GM23338 (cell line): ENCODE data around the gene GTSE1. TPM values are rescaled to one million over a fixed set of nuclear protein-coding genes. Genes with fewer than 3 reads are reported as not detected.

Experiments used
- ATAC-seq: fragments of 200-7000 bp; cut with Tn5 transposase; 3 replicates; pipeline ENCODE4 v1.9.1; 2020
- DNase-seq: peaks from one replicate; pipeline ENCODE4 v3.0.0-alpha.2; 2015; ENCODE audit warnings: low spot score
- H2AFZ ChIP-seq: fragments of 200-600 bp; sonication (generic); 2 replicates; pipeline ENCODE4 v1.8.0; 2016; ENCODE audit warnings: antibody characterized with exemption, mild to moderate bottlenecking, moderate library complexity
- H3F3A ChIP-seq: fragments of 200-600 bp; sonication (generic); replicated peaks from 2 replicates; pipeline ENCODE4 v1.8.0; 2017; ENCODE audit warnings: antibody characterized with exemption, mixed run types, low read depth
- H3K27ac ChIP-seq: fragments of 200-600 bp; sonication (generic); 2 replicates; pipeline ENCODE4 v1.6.1; 2016; ENCODE audit warnings: low read depth
- H3K27me3 ChIP-seq: fragments of 200-600 bp; sonication (generic); 2 replicates; pipeline ENCODE4 v1.8.0; 2016; ENCODE audit warnings: mild to moderate bottlenecking, mixed run types, moderate library complexity; ENCODE audit not compliant: insufficient read depth
- H3K36me3 ChIP-seq: fragments of 200-600 bp; sonication (generic); 2 replicates; pipeline ENCODE4 v1.8.0; 2016; ENCODE audit warnings: mild to moderate bottlenecking; ENCODE audit not compliant: insufficient read depth
- H3K4me1 ChIP-seq: fragments of 200-600 bp; sonication (generic); 2 replicates; pipeline ENCODE4 v1.8.0; 2016; ENCODE audit warnings: mild to moderate bottlenecking, moderate library complexity; ENCODE audit not compliant: insufficient read depth
- H3K4me2 ChIP-seq: fragments of 200-600 bp; sonication (generic); 2 replicates; pipeline ENCODE4 v1.7.1; 2017; ENCODE audit warnings: mixed run types
- H3K4me3 ChIP-seq: fragments of 200-600 bp; sonication (generic); 2 replicates; pipeline ENCODE4 v1.6.1; 2016; ENCODE audit warnings: mixed run types
- H3K79me2 ChIP-seq: fragments of 200-600 bp; sonication (generic); replicated peaks from 2 replicates; pipeline ENCODE4 v1.8.0; 2017; ENCODE audit warnings: mild to moderate bottlenecking; ENCODE audit not compliant: insufficient read depth
- H3K9me2 ChIP-seq: fragments of 200-600 bp; sonication (generic); 2 replicates; pipeline ENCODE4 v1.8.0; 2017; ENCODE audit not compliant: insufficient read depth
- H4K20me1 ChIP-seq: fragments of 200-600 bp; sonication (generic); replicated peaks from 2 replicates; pipeline ENCODE4 v1.8.0; 2017; ENCODE audit warnings: mild to moderate bottlenecking; ENCODE audit not compliant: insufficient read depth
- H3K27ac Mint-ChIP-seq: 2 replicates; pipeline ENCODE4 v1.8.0; 2020; ENCODE audit warnings: inconsistent platforms, mild to moderate bottlenecking, moderate library complexity, mixed read lengths
- H3K27me3 Mint-ChIP-seq: 3 replicates; pipeline ENCODE4 v1.8.0; 2022; ENCODE audit warnings: low read depth, mild to moderate bottlenecking, moderate library complexity, mixed read lengths, inconsistent platforms; ENCODE audit not compliant: insufficient read depth, poor library complexity
- H3K36me3 Mint-ChIP-seq: 3 replicates; pipeline ENCODE4 v1.8.0; 2021; ENCODE audit warnings: low read depth, mild to moderate bottlenecking, inconsistent platforms, moderate library complexity, mixed read lengths
- H3K4me1 Mint-ChIP-seq: 3 replicates; pipeline ENCODE4 v1.8.0; 2020; ENCODE audit warnings: mild to moderate bottlenecking, inconsistent platforms, mixed read lengths
- H3K4me3 Mint-ChIP-seq: 3 replicates; pipeline ENCODE4 v1.8.0; 2021; ENCODE audit warnings: moderate library complexity, mild to moderate bottlenecking, inconsistent platforms, mixed read lengths
- H3K9me3 Mint-ChIP-seq: 3 replicates; pipeline ENCODE4 v1.8.0; 2020; ENCODE audit warnings: moderate library complexity, mild to moderate bottlenecking, inconsistent platforms, mixed read lengths
- CREB1 ChIP-seq: fragments of 250-450 bp; sonication (Bioruptor Pico); IDR thresholded peaks from 2 replicates; pipeline ENCODE4 v1.5.0; 2020; ENCODE audit warnings: low read depth, mild to moderate bottlenecking, moderate library complexity
- CTCF ChIP-seq, 2 experiments: fragments of 200-600 bp in 1 of 2; sonication (generic) in 1 of 2; conservative IDR thresholded peaks; 2 replicates each; pipeline versions ENCODE4 v1.5.1 to v1.6.1; 2016 to 2017; ENCODE audit warnings: antibody characterized with exemption in 2 of 2, low read depth in 2 of 2, mild to moderate bottlenecking in 2 of 2, moderate library complexity in 1 of 2
- ETS1 ChIP-seq: IDR thresholded peaks from 2 replicates; pipeline ENCODE4 v1.6.1; 2016; ENCODE audit warnings: antibody characterized with exemption
- JUNB ChIP-seq: IDR thresholded peaks from one replicate; pipeline ENCODE4 v1.6.1; 2016; ENCODE audit warnings: antibody characterized with exemption; ENCODE audit not compliant: unreplicated experiment
- POLR2AphosphoS5 ChIP-seq: IDR thresholded peaks from 2 replicates; pipeline ENCODE4 v1.6.1; 2016; ENCODE audit warnings: antibody characterized with exemption, low read depth
- STAT1 ChIP-seq: IDR thresholded peaks from one replicate; pipeline ENCODE4 v1.6.1; 2016; ENCODE audit warnings: antibody characterized with exemption; ENCODE audit not compliant: unreplicated experiment
- ZNF114 ChIP-seq: fragments of 250-450 bp; sonication (Bioruptor Pico); IDR thresholded peaks from 2 replicates; pipeline ENCODE4 v1.5.0; 2020; ENCODE audit warnings: mild to moderate bottlenecking, moderate library complexity
- ZNF331 ChIP-seq: fragments of 250-450 bp; sonication (Bioruptor Pico); IDR thresholded peaks from 2 replicates; pipeline ENCODE4 v1.5.0; 2020; ENCODE audit warnings: low read depth, mild to moderate bottlenecking, moderate library complexity
- ZNF462 ChIP-seq: fragments of 250-450 bp; sonication (Bioruptor Pico); IDR thresholded peaks from 2 replicates; pipeline ENCODE4 v1.5.0; 2020; ENCODE audit warnings: mild to moderate bottlenecking, moderate library complexity
- polyA plus RNA-seq: library from polyadenylated mRNA; unstranded; fragments of >200 nt; fragmentation: Nextera tagmentation; extraction: Ambion mirVana; gene quantifications from 2 replicates; pipeline ENCODE4 v1.2.1, GENCODE V29; 2016
- total RNA-seq: library from RNA; depleted of rRNA; stranded (reverse); fragments of >200 nt; shearing (Covaris generic); gene quantifications from 2 replicates; pipeline ENCODE4 v1.2.3, GENCODE V29; 2014
- TF ChIP-seq, protein P1 (sequence below): IDR thresholded peaks from one replicate; pipeline ENCODE4 v1.6.1; 2018; ENCODE audit warnings: antibody characterized with exemption; ENCODE audit not compliant: unreplicated experiment

The GTSE1 gene
- total and polyA plus RNA-seq, 2 experiments from 2014 or later: 26.3 to 28.6 TPM

- H3K4me1 Mint-ChIP-seq: peaks cover 11% of the 10 kb centered on the region
- ATAC-seq: no peak
- H3K4me1 ChIP-seq: peaks cover 4% of the 10 kb centered on the region
- DNase-seq: no peak
- H3K4me3 Mint-ChIP-seq: no peak overlapping the region
- H3K9me2 ChIP-seq: no peaks in the 10 kb centered on the region
- TF ChIP-seq JUNB: no peak
- TF ChIP-seq ETS1: no peak
- TF ChIP-seq CREB1 (CRISPR knock-in tag): no peak
- no peak for TF ChIP-seq POLR2AphosphoS5
- TF ChIP-seq ZNF331 (CRISPR knock-in tag): no peak
- TF ChIP-seq CTCF (conservative IDR thresholded peaks at IDR 0.05; ENCODE audit: low read depth in 2 of 2): no peak
- TF ChIP-seq ZNF114 (CRISPR knock-in tag): no peak
- TF ChIP-seq, protein P1, sequence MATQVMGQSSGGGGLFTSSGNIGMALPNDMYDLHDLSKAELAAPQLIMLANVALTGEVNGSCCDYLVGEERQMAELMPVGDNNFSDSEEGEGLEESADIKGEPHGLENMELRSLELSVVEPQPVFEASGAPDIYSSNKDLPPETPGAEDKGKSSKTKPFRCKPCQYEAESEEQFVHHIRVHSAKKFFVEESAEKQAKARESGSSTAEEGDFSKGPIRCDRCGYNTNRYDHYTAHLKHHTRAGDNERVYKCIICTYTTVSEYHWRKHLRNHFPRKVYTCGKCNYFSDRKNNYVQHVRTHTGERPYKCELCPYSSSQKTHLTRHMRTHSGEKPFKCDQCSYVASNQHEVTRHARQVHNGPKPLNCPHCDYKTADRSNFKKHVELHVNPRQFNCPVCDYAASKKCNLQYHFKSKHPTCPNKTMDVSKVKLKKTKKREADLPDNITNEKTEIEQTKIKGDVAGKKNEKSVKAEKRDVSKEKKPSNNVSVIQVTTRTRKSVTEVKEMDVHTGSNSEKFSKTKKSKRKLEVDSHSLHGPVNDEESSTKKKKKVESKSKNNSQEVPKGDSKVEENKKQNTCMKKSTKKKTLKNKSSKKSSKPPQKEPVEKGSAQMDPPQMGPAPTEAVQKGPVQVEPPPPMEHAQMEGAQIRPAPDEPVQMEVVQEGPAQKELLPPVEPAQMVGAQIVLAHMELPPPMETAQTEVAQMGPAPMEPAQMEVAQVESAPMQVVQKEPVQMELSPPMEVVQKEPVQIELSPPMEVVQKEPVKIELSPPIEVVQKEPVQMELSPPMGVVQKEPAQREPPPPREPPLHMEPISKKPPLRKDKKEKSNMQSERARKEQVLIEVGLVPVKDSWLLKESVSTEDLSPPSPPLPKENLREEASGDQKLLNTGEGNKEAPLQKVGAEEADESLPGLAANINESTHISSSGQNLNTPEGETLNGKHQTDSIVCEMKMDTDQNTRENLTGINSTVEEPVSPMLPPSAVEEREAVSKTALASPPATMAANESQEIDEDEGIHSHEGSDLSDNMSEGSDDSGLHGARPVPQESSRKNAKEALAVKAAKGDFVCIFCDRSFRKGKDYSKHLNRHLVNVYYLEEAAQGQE: no peak
- no peak for TF ChIP-seq STAT1
- peaks cover 7% of the 10 kb centered on the region for H3K27me3 Mint-ChIP-seq
- no peak overlapping the region for H2AFZ ChIP-seq
- no peak overlapping the region for H3K4me2 ChIP-seq
- H3K27ac ChIP-seq: no peak overlapping the region
- H3K79me2 ChIP-seq: peaks cover 49% of the 10 kb centered on the region
- H3F3A ChIP-seq: no peaks in the 10 kb centered on the region
- no peaks in the 10 kb centered on the region for H3K27me3 ChIP-seq
- peaks cover 31% of the 10 kb centered on the region for H4K20me1 ChIP-seq
- no peak overlapping the region for H3K4me3 ChIP-seq
- no peaks in the 10 kb centered on the region for H3K9me3 Mint-ChIP-seq
- H3K36me3 Mint-ChIP-seq: peaks cover 77% of the 10 kb centered on the region
- H3K36me3 ChIP-seq: peaks cover 36% of the 10 kb centered on the region
- H3K27ac Mint-ChIP-seq: no peak overlapping the region
These were observed 43.3 kb downstream of the GTSE1 start for GRCh38 chr22:46339956-46340355.

- no peaks in the 10 kb centered on the region for H3K9me2 ChIP-seq
- ATAC-seq (no peak), DNase-seq (no peak)
- peaks cover 4% of the 10 kb centered on the region; the same call in 1 of the 2 replicates for H3K4me1 ChIP-seq
- no peak overlapping the region for H3K27ac ChIP-seq
- Mint-ChIP-seq H3K4me1 (peaks cover 9% of the 10 kb centered on the region), H3K36me3 (peaks cover 81% of the 10 kb centered on the region), H3K27me3 (peaks cover 5% of the 10 kb centered on the region), H3K4me3 (no peak overlapping the region), H3K27ac (no peak overlapping the region), H3K9me3 (no peaks in the 10 kb centered on the region)
- H2AFZ ChIP-seq: no peak overlapping the region
- no peak overlapping the region for H3K4me3 ChIP-seq
- H4K20me1 ChIP-seq: peaks cover 31% of the 10 kb centered on the region
- peaks cover 51% of the 10 kb centered on the region for H3K79me2 ChIP-seq
- H3K36me3 ChIP-seq: peaks cover 41% of the 10 kb centered on the region
- no peaks in the 10 kb centered on the region for H3K27me3 ChIP-seq
- no peak overlapping the region for H3K4me2 ChIP-seq
- H3F3A ChIP-seq: no peaks in the 10 kb centered on the region
- TF ChIP-seq POLR2AphosphoS5: no peak
- no peak for TF ChIP-seq ZNF331 (CRISPR knock-in tag)
- no peak for TF ChIP-seq ZNF462
These were observed 44.0 kb downstream of the GTSE1 start for GRCh38 chr22:46340676-46341075.
